Spleen (tissue), 7 donors: ENCODE data around the gene HERC3.

Source experiments
- POLR2A ChIP-seq, 3 donors: fragments of 450-650 bp; IDR thresholded peaks; one replicate each; pipeline ENCODE4 v1.5.1; 2017; ENCODE audit warnings: antibody characterized with exemption in 3 of 3, mild to moderate bottlenecking in 1 of 3
- TF ChIP-seq, protein P1 (sequence below), 11 experiments: fragments of 200-600 bp in 7 of 11; fragments of 450-650 bp in 4 of 11; sonication (generic) in 4 of 11; IDR thresholded peaks in 8 of 11; conservative IDR thresholded peaks in 3 of 11; 1 replicate in 7 of 11; 2 replicates in 4 of 11; pipeline versions ENCODE4 v1.4.0 to v1.8.0; 2016 to 2021; ENCODE audit warnings: antibody characterized with exemption in 11 of 11, inconsistent platforms in 4 of 11, mild to moderate bottlenecking in 1 of 11
- donor health status: DM: no; HTN: no; CAD: no; lungs with moderate emphysema.
- donor health status: DM: no; HTN: no; CAD: no.
- donor health status: DM: no; HTN: no; CAD: no.

GRCh38 chr4:88754796-88755195, 162.5 kb downstream of the HERC3 start:
- TF ChIP-seq, protein P1, sequence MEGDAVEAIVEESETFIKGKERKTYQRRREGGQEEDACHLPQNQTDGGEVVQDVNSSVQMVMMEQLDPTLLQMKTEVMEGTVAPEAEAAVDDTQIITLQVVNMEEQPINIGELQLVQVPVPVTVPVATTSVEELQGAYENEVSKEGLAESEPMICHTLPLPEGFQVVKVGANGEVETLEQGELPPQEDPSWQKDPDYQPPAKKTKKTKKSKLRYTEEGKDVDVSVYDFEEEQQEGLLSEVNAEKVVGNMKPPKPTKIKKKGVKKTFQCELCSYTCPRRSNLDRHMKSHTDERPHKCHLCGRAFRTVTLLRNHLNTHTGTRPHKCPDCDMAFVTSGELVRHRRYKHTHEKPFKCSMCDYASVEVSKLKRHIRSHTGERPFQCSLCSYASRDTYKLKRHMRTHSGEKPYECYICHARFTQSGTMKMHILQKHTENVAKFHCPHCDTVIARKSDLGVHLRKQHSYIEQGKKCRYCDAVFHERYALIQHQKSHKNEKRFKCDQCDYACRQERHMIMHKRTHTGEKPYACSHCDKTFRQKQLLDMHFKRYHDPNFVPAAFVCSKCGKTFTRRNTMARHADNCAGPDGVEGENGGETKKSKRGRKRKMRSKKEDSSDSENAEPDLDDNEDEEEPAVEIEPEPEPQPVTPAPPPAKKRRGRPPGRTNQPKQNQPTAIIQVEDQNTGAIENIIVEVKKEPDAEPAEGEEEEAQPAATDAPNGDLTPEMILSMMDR (IDR thresholded peaks at IDR 0.05 in 8 of 11, conservative IDR thresholded peaks at IDR 0.05 in 3 of 11), result no peak
- TF ChIP-seq POLR2A (IDR thresholded peaks at IDR 0.05), result no peak
